ENCODE data around the gene NPY4R.
"Not testable (repeated sequence)": the region's sequence is repeated elsewhere in the genome, so short reads cannot be mapped to it uniquely, and the experiment has no call there.

The NPY4R gene

DNA sequence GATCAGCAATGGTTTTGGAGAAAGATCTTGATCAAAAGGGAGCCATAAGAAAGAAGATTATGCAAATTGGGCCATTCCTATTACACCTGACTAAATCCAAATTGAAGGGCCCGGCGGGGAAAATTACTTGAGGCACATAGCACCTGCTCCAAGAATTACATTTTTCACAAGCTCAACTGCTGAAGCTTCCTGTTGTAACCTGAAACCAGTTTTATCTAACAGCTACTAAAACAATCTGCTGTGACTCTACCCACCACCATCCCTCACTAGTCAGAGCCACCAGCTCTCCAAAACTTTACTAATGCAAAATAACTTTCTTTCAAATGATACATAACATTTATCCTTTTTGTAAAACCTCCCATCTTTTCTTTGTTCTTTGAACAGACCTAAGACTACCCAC, 20.7 kb upstream of the NPY4R start:
- not testable (repeated sequence) for H3K4me1 Mint-ChIP-seq; H3K9me3 Mint-ChIP-seq; DNase-seq (ENCODE audit: low spot score in 2 of 2); H3K4me3 Mint-ChIP-seq; ATAC-seq (replicated peaks; ENCODE audit: extremely low read depth, poor library complexity, severe bottlenecking); H3K36me3 Mint-ChIP-seq (ENCODE audit: insufficient read depth); H3K27ac Mint-ChIP-seq (ENCODE audit: low read depth); H3K27me3 Mint-ChIP-seq

DNA sequence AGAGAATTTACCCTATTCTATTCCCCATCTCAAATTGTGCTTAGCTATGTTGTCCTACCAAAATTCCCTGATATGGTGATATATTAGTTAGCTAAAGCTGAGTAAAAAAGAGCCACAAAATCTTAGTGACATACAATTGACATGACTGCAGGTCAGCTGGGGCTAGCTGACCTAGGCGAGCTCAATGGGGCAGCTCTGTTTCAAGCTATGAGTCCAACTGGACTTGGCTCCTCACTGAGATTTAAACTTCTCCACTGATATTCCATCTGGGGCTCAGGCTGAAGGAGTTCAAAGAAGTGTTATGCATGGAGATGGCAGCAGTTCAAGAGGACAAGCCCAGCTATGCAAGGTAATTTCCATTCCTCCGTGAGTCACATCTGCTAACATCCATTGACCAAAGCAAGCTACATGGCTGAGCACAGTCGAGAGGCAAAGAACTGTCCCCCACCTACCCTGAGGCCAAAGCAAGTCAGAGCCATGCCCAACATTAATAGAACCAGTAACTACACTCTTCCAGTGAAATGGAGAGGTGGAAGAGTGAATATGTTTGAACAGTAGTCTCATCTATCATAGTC, 9.1 kb upstream of the NPY4R start:
- not testable (repeated sequence) for H3K27me3 Mint-ChIP-seq; H3K27ac Mint-ChIP-seq (ENCODE audit: low read depth); H3K4me3 Mint-ChIP-seq; DNase-seq (ENCODE audit: low spot score in 2 of 2); H3K9me3 Mint-ChIP-seq; ATAC-seq (replicated peaks; ENCODE audit: extremely low read depth, poor library complexity, severe bottlenecking); H3K36me3 Mint-ChIP-seq (ENCODE audit: insufficient read depth); H3K4me1 Mint-ChIP-seq

DNA sequence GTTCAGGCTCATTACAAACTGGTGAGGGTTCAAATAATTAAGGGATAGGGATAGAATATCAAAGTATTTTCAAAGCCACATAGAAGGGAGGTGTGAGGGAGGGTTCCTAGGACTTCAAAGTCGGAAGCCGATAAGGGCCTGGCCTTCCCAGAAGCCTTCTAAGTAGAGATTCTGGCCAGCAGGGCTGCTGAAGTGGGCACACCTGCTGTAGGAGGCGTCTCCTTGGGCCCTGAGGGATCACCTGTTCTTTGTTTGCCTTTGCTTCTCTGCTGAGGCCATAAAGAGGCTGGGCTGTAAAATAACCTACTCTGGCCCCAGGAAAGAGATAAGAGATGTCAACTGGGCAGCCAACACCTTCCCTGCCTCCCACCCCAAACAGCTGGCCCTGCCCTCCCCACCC, 8.0 kb upstream of the NPY4R start:
- H3K4me1 Mint-ChIP-seq; H3K27me3 Mint-ChIP-seq; H3K36me3 Mint-ChIP-seq (ENCODE audit: insufficient read depth); DNase-seq (ENCODE audit: low spot score in 2 of 2); H3K9me3 Mint-ChIP-seq; H3K4me3 Mint-ChIP-seq; H3K27ac Mint-ChIP-seq (ENCODE audit: low read depth); ATAC-seq (replicated peaks; ENCODE audit: extremely low read depth, poor library complexity, severe bottlenecking): not testable (repeated sequence)

DNA sequence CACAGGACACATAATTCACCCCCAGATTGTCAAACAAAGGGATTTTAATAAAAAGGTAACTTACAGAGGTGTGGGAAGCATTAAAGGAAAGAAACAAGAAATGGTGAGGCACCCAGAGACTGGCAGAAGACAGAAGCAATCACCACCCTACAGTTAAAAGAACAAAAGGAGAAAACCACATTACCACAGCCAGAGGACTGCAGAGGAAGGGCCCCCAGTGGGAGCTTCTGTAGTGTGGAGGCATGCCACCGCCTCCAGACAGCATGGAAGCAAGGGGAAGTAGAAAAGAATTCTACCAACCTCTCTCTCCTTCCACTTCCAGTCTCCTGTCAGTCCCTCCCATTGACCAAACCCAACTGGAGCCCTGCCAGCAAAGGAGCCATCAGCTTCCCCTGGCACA, 4.4 kb upstream of the NPY4R start:
- ATAC-seq (replicated peaks; ENCODE audit: extremely low read depth, poor library complexity, severe bottlenecking); H3K36me3 Mint-ChIP-seq (ENCODE audit: insufficient read depth); H3K27ac Mint-ChIP-seq (ENCODE audit: low read depth); DNase-seq (ENCODE audit: low spot score in 2 of 2); H3K4me3 Mint-ChIP-seq; H3K4me1 Mint-ChIP-seq; H3K27me3 Mint-ChIP-seq; H3K9me3 Mint-ChIP-seq: not testable (repeated sequence)

DNA sequence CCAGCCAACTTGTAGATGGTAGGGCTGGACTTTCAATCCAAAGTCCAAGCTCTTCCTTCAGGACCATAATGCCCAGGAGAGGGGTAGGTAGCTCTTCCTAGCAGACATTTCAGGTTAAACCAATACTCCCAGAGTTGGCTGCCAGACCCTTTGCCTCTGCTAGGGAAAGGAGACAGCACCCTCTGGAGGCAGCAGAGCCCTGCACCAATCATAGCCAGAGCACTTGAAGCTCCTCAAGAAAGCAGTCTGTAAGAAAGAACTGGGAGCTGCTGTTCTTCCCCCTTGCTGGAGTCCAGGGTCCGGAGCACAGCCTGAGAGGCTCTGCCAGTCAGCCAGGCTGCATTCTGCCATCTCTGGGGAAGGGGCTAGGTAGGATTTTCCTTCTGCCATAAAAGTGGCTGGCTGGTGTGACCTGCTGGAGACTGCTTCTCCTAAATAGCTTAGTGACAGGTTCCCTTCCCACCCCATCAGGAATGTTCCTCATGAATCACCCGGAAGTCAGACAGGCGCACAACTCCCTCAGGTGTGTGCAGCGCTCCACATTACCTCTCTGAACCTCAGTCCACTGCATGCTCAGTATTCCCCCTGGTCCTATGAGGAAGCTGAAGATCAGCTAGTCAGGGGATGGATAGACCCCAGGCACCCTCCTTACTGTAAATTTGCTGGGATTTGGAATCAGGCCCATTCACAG, 2.5 kb upstream of the NPY4R start:
- not testable (repeated sequence) for ATAC-seq (replicated peaks; ENCODE audit: extremely low read depth, poor library complexity, severe bottlenecking)

DNA sequence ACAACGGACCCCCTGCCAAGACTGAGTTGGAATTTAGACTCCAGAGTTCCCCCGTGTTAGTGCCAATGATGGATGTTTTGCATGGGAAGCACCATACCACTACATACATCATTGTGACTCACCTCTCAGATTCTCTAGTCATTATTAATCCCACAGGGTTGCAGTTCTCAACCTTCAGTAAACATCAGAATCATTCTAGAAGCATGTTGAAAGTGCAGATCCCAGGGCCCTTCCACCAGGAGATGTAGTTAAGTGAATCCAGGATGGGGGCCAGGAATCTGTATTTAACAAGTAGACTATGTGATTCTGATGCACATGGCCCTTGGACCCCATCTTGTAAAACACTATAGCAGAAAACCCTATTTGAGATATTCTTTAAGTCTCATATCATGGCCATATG, 2.1 kb downstream of the NPY4R start:
- not testable (repeated sequence) for H3K9me3 Mint-ChIP-seq; H3K4me3 Mint-ChIP-seq; H3K36me3 Mint-ChIP-seq (ENCODE audit: insufficient read depth); H3K27me3 Mint-ChIP-seq; H3K4me1 Mint-ChIP-seq; DNase-seq (ENCODE audit: low spot score in 2 of 2); H3K27ac Mint-ChIP-seq (ENCODE audit: low read depth); ATAC-seq (replicated peaks; ENCODE audit: extremely low read depth, poor library complexity, severe bottlenecking)

More for the DNA sequence above, 2.5 kb upstream of the NPY4R start:
- H3K4me3 Mint-ChIP-seq; H3K27me3 Mint-ChIP-seq; H3K36me3 Mint-ChIP-seq (ENCODE audit: insufficient read depth); H3K27ac Mint-ChIP-seq (ENCODE audit: low read depth); H3K9me3 Mint-ChIP-seq; H3K4me1 Mint-ChIP-seq; DNase-seq (ENCODE audit: low spot score in 2 of 2): not testable (repeated sequence)

DNA sequence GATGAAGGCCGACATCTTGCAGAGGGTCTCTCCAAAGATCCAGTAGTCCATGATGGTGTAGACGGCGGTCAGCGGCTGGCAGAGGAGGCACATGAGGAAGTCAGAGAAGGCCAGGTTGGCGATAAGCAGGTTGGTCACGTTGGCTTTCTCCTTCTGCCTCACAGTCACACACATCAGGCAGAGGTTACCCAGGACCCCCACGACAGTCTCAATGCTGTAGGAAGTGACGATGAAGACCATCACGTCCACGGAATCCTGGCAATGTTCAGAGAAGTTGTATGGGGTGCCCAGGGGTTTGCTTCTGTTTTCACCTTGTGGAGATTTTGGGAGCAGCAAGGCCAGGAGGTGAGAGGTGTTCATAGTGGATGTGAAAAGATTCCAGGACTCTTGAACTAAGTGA, 3.5 kb downstream of the NPY4R start:
- H3K9me3 Mint-ChIP-seq; H3K4me3 Mint-ChIP-seq; H3K36me3 Mint-ChIP-seq (ENCODE audit: insufficient read depth); DNase-seq (ENCODE audit: low spot score in 2 of 2); ATAC-seq (replicated peaks; ENCODE audit: extremely low read depth, poor library complexity, severe bottlenecking); H3K27ac Mint-ChIP-seq (ENCODE audit: low read depth); H3K4me1 Mint-ChIP-seq; H3K27me3 Mint-ChIP-seq: not testable (repeated sequence)

DNA sequence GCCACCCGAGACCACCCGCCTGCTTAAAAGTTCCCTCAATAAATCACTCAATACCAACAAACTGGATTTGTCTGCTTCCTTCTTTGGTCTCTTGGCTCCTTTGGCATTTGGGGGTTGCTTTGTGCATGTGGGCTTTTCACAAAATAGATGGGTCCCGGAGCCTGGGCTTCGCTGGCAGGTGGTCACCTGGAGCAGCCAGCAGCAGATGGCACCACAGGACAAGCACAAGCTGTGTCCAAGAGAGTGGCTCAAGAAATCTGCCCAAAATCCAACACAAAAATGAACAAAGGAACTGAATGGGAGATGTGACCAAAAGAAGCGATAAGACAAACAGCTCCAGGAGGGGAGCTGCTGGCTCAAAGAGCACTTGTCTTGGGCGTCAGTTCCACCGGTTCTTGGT, 6.2 kb downstream of the NPY4R start:
- not testable (repeated sequence) for H3K9me3 Mint-ChIP-seq; DNase-seq (ENCODE audit: low spot score in 2 of 2); H3K4me3 Mint-ChIP-seq; H3K27me3 Mint-ChIP-seq; H3K36me3 Mint-ChIP-seq (ENCODE audit: insufficient read depth); H3K4me1 Mint-ChIP-seq; ATAC-seq (replicated peaks; ENCODE audit: extremely low read depth, poor library complexity, severe bottlenecking); H3K27ac Mint-ChIP-seq (ENCODE audit: low read depth)

DNA sequence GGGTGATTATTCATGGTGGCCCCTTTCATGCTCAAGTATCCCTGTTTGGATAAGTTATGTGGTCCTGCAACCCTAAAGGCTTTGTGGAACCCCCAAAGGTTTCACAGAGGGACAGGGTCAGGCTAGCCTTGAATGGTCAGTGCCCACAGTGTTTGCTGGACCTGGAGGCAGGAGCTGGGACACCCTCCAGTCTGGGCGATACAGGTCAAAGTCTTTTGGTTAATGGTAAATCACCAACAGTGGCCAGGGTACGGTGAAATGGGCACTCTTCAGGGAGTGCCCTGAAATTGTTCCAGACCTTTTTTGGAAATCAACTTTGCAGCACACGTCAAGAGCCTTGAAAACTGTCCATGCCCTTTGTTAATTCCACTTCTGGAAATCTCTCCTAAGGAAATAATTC, 8.7 kb downstream of the NPY4R start:
- H3K27me3 Mint-ChIP-seq; ATAC-seq (replicated peaks; ENCODE audit: extremely low read depth, poor library complexity, severe bottlenecking); H3K4me3 Mint-ChIP-seq; H3K36me3 Mint-ChIP-seq (ENCODE audit: insufficient read depth); H3K9me3 Mint-ChIP-seq; DNase-seq (ENCODE audit: low spot score in 2 of 2); H3K27ac Mint-ChIP-seq (ENCODE audit: low read depth); H3K4me1 Mint-ChIP-seq: not testable (repeated sequence)

DNA sequence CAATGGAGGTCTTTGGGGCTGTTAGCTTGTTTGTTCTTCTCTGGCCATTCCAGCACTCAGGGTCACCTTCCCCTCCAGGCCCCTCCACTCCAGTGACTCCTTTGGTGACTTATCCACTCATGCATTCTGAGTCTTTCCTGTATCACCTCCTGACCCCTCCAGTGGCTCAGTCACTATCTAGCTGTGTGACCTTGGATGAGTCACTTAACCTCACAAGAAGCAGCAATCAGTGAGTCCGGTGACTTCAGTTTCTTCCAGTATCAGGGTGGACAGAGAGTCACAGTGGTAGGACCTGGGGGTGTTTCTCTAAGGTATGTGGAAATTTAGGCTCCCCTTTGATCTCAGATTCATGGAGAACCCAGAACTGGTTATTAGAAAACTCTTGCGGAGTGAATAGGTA, 9.8 kb downstream of the NPY4R start:
- not testable (repeated sequence) for H3K9me3 Mint-ChIP-seq; DNase-seq (ENCODE audit: low spot score in 2 of 2); ATAC-seq (replicated peaks; ENCODE audit: extremely low read depth, poor library complexity, severe bottlenecking); H3K27ac Mint-ChIP-seq (ENCODE audit: low read depth); H3K4me1 Mint-ChIP-seq; H3K27me3 Mint-ChIP-seq; H3K4me3 Mint-ChIP-seq; H3K36me3 Mint-ChIP-seq (ENCODE audit: insufficient read depth)

DNA sequence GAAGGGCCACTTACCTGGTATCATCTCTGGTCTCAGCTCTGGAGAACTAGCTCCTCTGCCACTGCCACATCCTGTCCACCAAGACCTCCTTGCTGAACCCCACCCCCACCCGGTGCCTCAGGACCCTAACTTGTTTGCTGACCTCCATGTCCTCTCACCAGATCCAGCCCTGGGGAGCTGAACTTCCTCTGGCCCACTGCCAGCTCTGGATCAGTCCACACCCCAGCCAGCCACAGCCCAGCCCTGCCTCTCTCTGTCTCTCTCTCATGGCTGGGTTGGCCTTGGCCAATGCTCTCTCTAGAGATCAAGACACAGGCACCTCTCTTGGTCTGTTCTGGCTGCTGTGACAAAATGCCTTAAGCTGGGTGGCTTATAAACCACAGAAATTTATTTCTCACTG, 14.4 kb downstream of the NPY4R start:
- not testable (repeated sequence) for DNase-seq (ENCODE audit: low spot score in 2 of 2); H3K4me3 Mint-ChIP-seq; ATAC-seq (replicated peaks; ENCODE audit: extremely low read depth, poor library complexity, severe bottlenecking); H3K4me1 Mint-ChIP-seq; H3K27me3 Mint-ChIP-seq; H3K27ac Mint-ChIP-seq (ENCODE audit: low read depth); H3K9me3 Mint-ChIP-seq; H3K36me3 Mint-ChIP-seq (ENCODE audit: insufficient read depth)

DNA sequence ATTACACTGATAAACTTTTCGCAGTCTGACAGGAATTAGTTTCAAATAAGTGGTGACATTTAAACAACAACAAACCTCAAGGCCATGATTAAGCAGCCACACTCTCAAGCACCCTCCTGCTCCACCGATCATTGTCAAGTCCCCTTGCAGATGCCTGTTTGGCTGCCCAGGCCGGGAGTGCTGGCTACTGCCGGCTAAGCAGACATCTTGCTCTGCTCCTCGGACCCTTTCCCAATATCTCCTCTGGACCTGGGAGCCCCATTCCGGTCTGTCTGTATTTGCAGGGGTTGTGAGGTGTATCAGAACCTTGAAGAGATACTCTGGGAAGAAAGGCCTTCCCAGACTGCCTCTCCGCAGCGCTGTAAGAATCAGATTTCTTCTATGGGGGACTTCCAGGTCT, 14.9 kb downstream of the NPY4R start:
- not testable (repeated sequence) for ATAC-seq (replicated peaks; ENCODE audit: extremely low read depth, poor library complexity, severe bottlenecking); H3K4me1 Mint-ChIP-seq; H3K27me3 Mint-ChIP-seq; H3K4me3 Mint-ChIP-seq; H3K36me3 Mint-ChIP-seq (ENCODE audit: insufficient read depth); H3K27ac Mint-ChIP-seq (ENCODE audit: low read depth); H3K9me3 Mint-ChIP-seq; DNase-seq (ENCODE audit: low spot score in 2 of 2)

DNA sequence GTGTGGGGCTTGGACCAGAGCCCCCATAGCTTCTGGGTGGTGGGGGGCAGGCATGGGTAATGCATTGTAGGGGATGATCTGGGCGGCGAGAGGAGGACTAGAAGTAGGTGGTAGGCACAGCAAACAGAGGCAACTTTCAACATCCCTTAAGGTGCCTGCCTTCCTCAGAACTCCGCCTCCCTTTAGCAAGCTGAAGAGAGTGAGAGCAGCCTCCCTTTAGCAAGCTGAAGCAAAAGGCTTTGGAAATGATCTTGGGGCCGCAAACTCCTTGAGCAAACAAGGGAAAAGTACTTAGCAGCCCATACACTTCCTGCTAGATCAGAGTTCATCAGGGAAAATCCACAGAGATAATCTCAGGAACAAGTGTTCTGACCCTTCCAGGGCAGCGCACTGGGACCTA, 18.3 kb downstream of the NPY4R start:
- not testable (repeated sequence) for H3K4me3 Mint-ChIP-seq; DNase-seq (ENCODE audit: low spot score in 2 of 2); H3K27ac Mint-ChIP-seq (ENCODE audit: low read depth); H3K9me3 Mint-ChIP-seq; H3K27me3 Mint-ChIP-seq; ATAC-seq (replicated peaks; ENCODE audit: extremely low read depth, poor library complexity, severe bottlenecking); H3K4me1 Mint-ChIP-seq; H3K36me3 Mint-ChIP-seq (ENCODE audit: insufficient read depth)
